Gastroesophageal sphincter (tissue), 3 donors: Measurements from ENCODE around the gene ADAMTS2.

Source experiments
- CTCF ChIP-seq, 4 experiments: fragments of 200-600 bp in 2 of 4; fragments of 450-650 bp in 2 of 4; sonication (generic) in 1 of 4; IDR thresholded peaks; one replicate each; pipeline ENCODE4 v1.5.1; 2017 to 2019; ENCODE audit warnings: antibody characterized with exemption in 4 of 4, mild to moderate bottlenecking in 2 of 4, moderate library complexity in 2 of 4
- POLR2AphosphoS5 ChIP-seq: sonication (generic); formaldehyde crosslinking; IDR thresholded peaks from one replicate; pipeline ENCODE4 v1.6.1; 2017; ENCODE audit warnings: antibody characterized with exemption

DNA sequence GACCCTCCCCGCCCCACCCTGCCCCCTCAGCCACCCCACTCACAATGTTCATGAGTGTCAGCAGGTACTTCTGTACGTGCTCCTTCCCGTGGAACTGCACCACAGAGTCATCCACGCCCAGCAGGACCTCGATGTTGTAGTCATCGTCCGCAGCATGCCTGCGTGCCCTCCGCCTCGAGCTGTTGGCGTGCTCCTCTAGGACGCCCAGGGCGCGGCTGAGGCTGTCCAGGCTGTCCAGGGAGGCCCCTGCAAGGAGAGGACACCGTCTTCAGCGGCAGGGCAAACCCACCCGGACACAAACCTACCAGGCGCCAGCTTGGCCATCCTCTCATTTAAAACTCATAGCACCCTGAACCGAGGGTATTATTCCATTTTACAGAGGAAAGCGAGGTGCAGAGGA, 137.8 kb downstream of the ADAMTS2 start:
- TF ChIP-seq CTCF (IDR thresholded peaks at IDR 0.05) (no peak), POLR2AphosphoS5 (no peak)
